ENCODE measurements around the gene KRTAP5-4.

The KRTAP5-4 gene

GRCh38 chr11:1656061-1656441, 34.1 kb upstream of the KRTAP5-4 start:
- FAIRE-seq (no peak), DNase-seq (ENCODE audit: insufficient read length, low spot score) (no peak)
- TF ChIP-seq CTCF (IDR thresholded peaks at IDR 0.05; ENCODE audit: insufficient read depth, missing control alignments) = no peak

GRCh38 chr11:1655168-1656060, 33.5 kb upstream of the KRTAP5-4 start:
- DNase-seq (ENCODE audit: insufficient read length, low spot score) (no peak), FAIRE-seq (no peak)
- no peak for TF ChIP-seq CTCF (IDR thresholded peaks at IDR 0.05; ENCODE audit: insufficient read depth, missing control alignments)

- TF ChIP-seq CTCF (IDR thresholded peaks at IDR 0.05; ENCODE audit: insufficient read depth, missing control alignments) = no peak
- FAIRE-seq (no peak), DNase-seq (ENCODE audit: insufficient read length, low spot score) (no peak)
These were observed 32.6 kb upstream of the KRTAP5-4 start for GRCh38 chr11:1654388-1655167.

GRCh38 chr11:1653541-1654387, 31.8 kb upstream of the KRTAP5-4 start:
- DNase-seq (ENCODE audit: insufficient read length, low spot score) (no peak), FAIRE-seq (no peak)
- TF ChIP-seq CTCF (IDR thresholded peaks at IDR 0.05; ENCODE audit: insufficient read depth, missing control alignments) = no peak

GRCh38 chr11:1652771-1653540, 31.0 kb upstream of the KRTAP5-4 start:
- TF ChIP-seq CTCF (IDR thresholded peaks at IDR 0.05; ENCODE audit: insufficient read depth, missing control alignments) = peak; percentile 88
- FAIRE-seq = no peak

GRCh38 chr11:1652442-1652770, 30.5 kb upstream of the KRTAP5-4 start:
- no peak for DNase-seq (ENCODE audit: insufficient read length, low spot score)
- FAIRE-seq = no peak
- TF ChIP-seq CTCF (IDR thresholded peaks at IDR 0.05; ENCODE audit: insufficient read depth, missing control alignments) = no peak

More at GRCh38 chr11:1652771-1653540, 31.0 kb upstream of the KRTAP5-4 start:
- DNase-seq (ENCODE audit: insufficient read length, low spot score) = peak; percentile 60
